Measurements from ENCODE around the gene MINDY2. TPM values are rescaled to one million over a fixed set of nuclear protein-coding genes. Genes with fewer than 3 reads are reported as not detected.

The MINDY2 gene
- total and polyA plus RNA-seq, 2 of the 8 experiments (the other 6 are each of a cell fraction or from before 2014, with no cell fraction given), result 3.1 to 25.7 TPM

Small RNA genes lying within 50 kb of the gene (small RNA-seq; reads per million reads assigned to genes)
- gene RF00012 (ENCODE audit: insufficient read depth), result not detected
- not detected for gene ZNF444P1 (ENCODE audit: insufficient read depth)

Other genes with a start within 250 kb of the MINDY2 start
- 147 and 163 TPM in 2 replicates for gene ADAM10, start 21.6 kb upstream of the MINDY2 start, total RNA-seq (2021; fragmentation: NEBNext Ultra II Directional; extraction: Animal tissue kit (Norgen Biotek cat#: 25700))
- gene ADAM10, start 21.6 kb upstream of the MINDY2 start, polyA plus RNA-seq (2011; rRNA removed), result 46.5 and 50.2 TPM in 2 replicates
- 143 and 149 TPM in 2 replicates for gene SLTM, start 162.4 kb downstream of the MINDY2 start, total RNA-seq (2021; fragmentation: NEBNext Ultra II Directional; extraction: Animal tissue kit (Norgen Biotek cat#: 25700))
- 30.8 and 43.9 TPM in 2 replicates for gene SLTM, start 162.4 kb downstream of the MINDY2 start, polyA plus RNA-seq (2011; rRNA removed)
- 26.6 and 29.1 TPM in 2 replicates for gene RNF111, start 216.4 kb downstream of the MINDY2 start, total RNA-seq (2021; fragmentation: NEBNext Ultra II Directional; extraction: Animal tissue kit (Norgen Biotek cat#: 25700))
- gene RNF111, start 216.4 kb downstream of the MINDY2 start, polyA plus RNA-seq (2011; rRNA removed), result 11.7 and 18.5 TPM in 2 replicates

All from H1 (cell line).